OCI-M2 (cell line): ENCODE data around the gene BFSP2.
"Not testable (repeated sequence)": the region's sequence is repeated elsewhere in the genome, so short reads cannot be mapped to it uniquely, and the experiment has no call there.

ENCODE experiments used
- DNase-seq: peaks from one replicate; lab custom pipeline; 2025; ENCODE audit not compliant: unreplicated experiment; lab: John Stamatoyannopoulos, UW

BFSP2 gene

DNA sequence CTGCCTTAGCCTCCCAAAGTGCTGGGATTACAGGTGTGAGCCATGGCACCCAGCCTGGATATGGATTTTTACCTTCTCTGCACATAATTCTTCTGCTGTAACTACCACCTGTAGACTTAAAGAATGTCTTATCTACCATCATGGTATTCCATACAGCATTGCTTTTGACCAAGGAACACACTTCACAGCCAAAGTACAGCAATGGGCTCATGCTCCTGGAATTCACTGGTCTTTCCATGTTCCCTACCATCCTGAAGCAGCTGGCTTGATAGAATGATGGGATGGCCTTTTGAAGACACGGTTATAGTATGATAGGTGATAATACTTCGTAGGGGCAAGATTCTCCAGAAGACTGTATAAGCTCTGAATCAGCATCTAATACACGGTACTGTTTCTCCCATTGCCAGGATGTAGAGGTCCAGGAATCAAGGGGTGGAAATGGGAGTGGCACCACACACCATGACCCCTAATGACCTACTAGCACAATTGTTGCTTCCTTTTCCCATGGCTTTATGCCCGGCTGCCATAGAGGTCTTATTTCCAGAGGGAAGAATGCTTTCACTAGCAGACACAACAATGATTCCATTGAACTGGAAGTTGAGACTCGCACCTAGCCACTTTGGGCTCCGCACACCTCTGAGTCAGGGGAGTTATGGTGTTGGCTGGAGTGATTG is 112.7 kb downstream of the BFSP2 start:
- no peak for DNase-seq

DNA sequence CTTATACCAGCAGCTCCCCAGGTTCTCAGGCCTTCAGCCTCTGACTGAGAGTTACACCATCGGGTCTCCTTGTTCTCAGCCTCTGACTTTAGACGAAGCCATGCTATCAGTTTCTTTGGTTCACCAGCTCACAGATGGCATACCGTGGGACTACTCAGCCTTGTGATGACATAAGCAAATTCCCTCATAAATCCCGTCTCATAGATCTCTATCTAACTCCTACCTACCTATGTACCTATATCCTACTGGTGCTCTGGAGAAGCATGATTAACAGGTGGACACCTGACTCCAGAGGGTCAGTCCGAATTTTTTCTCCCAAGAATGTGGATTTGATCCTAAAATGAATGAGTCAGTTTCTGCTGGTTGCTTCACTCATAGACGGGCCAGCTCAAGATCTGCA is 114.6 kb downstream of the BFSP2 start:
- no peak for DNase-seq

DNA sequence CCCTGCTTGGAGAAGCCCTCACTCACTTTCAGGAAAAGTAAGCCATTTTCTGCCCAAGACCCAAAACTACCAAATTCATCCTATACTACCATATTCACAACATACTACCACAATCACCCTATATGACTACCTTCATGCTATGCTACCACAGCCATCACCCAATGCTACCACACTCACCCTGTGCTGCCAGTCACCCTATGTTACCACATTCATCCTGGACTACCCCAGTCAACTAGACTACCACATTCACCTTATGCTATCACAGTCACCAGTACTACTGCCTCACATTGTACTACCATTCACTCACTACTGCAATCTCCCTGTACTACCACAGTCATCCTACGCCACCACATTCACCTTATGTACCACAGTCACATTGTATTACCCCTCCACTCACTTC is 115.3 kb downstream of the BFSP2 start:
- DNase-seq: no peak

DNA sequence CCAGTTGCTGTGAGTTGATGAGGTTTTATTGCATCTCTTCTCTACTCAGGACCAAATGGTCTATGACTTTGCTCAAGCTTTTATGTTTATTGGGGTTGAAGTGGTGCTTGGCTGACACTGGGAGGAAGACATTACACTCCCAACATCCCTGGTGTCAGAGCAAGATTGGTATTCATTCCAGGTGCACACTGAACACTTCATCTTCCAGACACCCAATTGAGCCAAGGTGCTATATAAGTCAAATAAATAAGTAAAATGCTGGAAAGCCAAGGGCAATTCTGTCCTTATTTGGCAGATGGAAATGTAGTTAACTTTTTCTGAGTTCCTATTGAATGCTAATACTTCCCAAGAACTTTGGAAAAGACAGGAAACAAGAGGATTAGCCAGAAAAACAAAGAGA is 120.4 kb downstream of the BFSP2 start:
- DNase-seq: no peak

DNA sequence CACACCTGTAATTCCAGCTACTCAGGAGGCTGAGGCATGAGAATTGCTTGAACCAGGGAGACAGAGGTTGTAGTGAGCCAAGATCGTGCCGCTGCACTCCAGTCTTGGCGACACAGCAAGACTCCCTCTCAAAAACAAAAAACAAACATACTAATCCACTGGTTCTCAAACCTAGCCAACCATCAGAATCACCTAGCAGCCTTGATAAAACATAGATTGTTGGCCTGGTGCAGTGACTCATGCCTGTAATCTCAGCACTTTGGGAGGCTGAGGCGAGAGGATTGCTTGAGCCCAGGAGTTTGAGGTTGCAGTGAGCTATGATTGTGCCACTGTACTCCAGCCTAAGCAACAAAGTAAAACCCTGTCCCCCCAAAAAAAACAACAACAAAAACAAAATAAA is 121.1 kb downstream of the BFSP2 start:
- not testable (repeated sequence) for DNase-seq

DNA sequence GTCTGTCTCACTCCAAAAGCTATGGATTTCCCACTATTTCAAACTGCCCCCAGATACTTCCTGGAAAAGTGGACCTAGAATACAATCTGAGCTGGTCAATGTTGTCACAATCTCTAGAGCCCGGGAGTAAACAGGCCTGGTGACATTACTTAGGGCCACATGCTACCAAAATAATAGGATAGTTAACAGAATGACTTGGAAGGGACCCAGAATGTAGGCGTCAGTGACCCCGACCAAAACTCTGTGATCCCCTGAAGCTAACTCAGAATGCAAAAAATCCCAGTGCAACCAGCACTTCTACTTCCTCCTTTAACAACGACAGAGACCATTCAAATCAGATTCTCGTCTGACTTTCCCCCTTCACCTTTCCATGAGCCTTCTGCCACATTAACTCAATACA is 122.1 kb downstream of the BFSP2 start:
- DNase-seq: no peak

DNA sequence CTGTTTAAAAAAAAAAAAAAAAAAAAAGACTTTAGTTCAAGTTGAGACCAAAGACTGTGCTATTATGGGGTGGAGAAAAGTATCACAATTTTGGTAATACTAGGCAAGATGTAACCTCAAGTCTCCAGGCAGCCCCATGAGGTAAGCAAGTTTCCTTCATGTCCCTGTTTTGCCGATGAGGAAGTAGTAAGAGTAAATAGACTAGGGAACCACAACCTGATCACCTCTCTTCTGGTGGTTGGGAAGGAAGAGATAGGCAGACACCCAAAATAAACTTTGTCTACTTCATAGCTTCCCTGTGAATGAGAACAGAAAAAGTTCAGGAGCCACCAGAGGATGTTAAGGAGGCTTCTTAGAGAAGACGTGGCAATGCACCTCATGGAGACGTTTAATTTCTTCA is 123.9 kb downstream of the BFSP2 start:
- DNase-seq: not testable (repeated sequence)
